Tracheal epithelial cell (primary cell): ENCODE measurements around the gene NDUFAF3. TPM values are rescaled to one million over a fixed set of nuclear protein-coding genes. Genes with fewer than 3 reads are reported as not detected.

Experiments
- total RNA-seq: library from RNA; depleted of rRNA; stranded (reverse); fragments of >200 nt; gene quantifications from 2 replicates; pipeline ENCODE4 v1.2.1, GENCODE V29; 2014

NDUFAF3 gene, protein sequence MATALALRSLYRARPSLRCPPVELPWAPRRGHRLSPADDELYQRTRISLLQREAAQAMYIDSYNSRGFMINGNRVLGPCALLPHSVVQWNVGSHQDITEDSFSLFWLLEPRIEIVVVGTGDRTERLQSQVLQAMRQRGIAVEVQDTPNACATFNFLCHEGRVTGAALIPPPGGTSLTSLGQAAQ
- total RNA-seq, result 49.4 and 59.8 TPM in 2 replicates

DNA sequence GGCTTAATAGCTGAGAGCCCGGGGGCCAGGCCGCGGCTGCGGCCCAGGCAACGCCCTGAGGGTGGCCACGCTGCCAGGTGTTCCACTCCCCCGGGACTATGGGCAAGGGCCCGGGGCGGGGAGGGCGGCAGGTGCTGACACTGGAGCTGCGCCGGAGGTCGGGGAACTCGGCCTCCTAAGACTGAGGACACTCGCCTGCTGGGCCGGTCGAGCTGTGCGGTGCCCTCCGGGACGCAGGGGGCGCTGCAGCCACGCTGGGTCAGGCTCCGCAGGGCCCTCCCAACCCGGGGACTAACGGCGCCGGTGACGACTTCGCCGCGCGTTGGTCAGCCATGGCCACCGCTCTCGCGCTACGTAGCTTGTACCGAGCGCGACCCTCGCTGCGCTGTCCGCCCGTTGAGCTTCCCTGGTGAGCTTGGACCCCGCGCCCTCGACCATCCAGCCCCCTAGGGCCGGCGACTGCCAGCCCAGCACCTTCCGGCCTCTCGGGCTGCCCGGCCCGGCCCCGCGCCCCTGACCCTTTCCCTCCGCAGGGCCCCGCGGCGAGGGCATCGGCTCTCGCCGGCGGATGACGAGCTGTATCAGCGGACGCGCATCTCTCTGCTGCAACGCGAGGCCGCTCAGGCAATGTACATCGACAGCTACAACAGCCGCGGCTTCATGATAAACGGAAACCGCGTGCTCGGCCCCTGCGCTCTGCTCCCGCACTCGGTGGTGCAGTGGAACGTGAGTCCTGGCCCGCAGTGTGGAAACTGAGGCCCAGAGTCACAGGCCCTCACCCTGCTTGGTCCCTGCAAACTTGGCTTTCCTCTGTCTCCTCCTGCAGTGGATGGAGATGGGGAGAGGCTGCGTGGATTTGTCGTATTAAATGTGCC, at the start of gene NDUFAF3:
Gene NDUFAF3 (plus strand): TSS at position 309 of the 875 bp plus-strand sequence. CDS start 24 bp downstream, at position 333.

DNA sequence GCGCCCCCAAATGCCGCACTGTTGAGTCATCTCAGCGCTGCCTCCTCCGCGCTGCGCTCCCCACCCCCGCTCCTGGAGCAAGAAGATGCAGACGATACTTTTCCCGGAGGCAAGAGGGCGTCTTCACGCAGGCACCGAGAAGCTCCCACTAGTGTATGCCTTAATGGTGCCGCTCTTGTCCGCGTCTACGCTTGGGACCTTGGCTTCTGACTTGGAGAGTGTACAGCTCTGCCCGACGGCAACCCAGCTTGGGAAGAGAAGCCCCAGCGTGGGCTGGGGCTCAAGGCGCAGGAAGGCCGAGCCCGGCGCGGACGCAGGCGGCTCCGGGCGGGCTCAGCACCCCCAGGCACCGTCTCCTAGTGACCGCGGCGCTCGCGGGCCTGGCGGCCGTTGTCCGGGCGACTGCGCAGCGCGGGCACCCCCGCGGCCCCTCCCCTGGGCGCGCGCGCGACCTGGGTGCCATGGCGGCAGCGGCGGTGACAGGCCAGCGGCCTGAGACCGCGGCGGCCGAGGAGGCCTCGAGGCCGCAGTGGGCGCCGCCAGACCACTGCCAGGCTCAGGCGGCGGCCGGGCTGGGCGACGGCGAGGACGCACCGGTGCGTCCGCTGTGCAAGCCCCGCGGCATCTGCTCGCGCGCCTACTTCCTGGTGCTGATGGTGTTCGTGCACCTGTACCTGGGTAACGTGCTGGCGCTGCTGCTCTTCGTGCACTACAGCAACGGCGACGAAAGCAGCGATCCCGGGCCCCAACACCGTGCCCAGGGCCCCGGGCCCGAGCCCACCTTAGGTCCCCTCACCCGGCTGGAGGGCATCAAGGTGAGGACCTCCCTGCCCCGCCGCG, 31.9 kb upstream of the NDUFAF3 start, which contains the start of gene P4HTM:
Gene P4HTM (plus strand): TSS at position 446 of the 840 bp plus-strand sequence. CDS start 16 bp downstream, at position 462.

DNA sequence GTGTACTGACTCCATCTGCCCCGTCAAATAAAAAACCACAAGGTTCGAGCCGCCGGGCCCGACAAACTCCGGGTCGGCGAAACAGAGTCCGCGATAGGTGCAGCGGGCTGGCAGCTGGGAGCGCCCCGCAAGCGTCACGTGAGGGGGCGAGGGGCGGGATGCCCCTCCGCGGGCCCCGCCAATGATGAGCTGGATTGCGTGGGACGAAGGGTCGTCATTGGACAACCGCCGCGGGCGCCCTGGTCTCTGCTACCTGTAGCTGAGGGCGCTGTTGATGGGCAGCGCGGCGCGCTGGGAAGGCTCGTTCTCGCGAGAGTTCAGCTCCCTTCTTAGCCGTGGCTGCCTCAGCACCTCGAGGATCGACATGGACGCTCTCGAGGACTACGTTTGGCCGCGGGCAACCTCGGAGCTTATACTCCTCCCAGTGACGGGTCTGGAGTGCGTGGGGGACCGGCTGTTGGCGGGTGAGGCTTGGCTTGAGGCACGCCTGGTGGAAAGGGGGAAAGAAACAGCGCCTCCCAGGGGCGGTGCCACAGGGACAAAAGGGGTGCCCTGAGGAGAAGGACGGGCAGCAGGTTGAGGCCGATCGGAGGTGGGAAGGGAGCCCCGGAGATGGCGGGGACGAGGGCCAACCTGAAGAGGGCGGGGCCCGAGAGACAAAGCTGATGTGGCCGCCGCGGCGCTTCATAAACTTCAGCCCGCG, 14.7 kb upstream of the NDUFAF3 start, which contains the start of gene WDR6:
Gene WDR6 (plus strand): TSS at position 324 of the 703 bp plus-strand sequence. CDS start 41 bp downstream, at position 365.

DNA sequence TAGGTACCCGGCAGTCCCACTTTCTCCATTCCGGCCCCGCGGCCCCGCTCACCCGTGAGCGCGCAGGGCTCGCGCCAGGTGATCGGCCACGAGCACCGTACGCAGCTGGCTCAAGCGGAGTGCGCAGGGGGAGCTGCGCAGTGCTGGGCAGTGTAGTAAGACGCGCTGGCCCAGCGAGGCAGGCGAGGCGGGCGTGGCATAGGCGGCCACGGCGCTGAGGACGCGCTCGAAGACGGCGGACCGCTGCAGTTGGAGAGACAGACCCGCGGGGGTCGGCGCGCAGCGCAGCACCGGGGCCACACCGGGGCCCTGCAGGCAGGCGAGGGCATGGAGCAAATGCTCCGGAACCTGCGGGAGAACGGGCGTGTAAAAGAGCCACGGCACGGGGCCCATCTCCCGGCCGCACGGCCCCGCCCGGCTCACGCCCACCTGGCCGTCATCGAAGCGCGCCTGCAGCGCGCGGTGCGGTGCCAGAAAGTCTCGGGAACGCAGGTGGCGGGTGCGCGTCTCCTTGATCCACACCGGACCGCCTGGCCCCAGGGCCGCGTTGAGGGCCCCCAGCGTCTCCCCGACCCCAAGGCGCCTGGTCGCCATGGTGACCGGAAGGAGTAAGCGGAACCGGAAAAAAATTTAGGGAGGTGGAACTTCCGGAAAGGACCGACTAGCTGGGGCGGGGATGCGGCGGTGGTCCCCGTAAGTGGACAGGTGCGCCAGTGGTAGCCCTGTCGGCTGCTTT, 3.8 kb upstream of the NDUFAF3 start, which contains the start of gene DALRD3:
Gene DALRD3 (minus strand): TSS at position 610 of the 736 bp plus-strand sequence. CDS start 16 bp downstream, at position 594.

DNA sequence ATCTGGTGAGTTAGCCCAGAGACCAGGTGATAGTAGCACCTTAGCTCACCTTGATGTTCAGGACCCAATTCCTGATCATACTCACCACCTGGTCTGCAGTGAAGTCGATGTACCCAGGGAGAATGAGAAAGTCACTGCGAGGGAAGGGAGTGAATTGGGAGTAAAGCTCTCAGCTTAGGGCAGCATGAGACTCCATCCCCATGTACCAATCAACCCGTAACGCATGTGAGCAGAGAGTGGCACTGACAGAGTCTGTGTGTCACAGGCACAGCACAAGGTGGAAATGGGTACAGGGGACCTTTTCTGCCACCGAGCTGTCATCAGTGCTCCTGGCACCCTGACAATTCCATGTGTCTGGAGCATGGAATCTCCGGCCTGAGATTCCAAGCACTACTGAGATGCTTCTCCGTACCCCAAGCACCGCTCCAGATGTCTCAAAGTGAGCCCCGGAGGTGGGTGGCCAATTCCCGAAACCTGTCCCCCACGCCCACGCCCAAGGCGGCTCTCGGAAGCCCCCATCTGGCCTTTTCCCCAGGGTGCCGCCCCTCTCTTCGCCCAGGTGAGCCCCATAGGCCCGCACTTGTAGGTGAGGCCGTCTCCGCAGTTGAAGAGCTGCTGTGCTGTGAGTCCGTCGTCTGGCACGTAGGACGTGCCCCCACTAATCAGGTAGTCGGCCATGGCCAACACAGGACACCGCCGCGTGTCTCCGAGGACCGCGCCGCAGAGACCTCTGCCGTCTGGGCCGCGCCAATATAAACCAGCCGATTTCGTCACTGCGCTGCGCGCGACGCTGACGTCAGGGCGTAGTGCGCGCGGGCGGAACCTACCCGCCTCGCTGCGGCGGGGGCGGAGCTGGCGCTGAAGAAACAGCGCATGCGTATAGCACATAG, 7.0 kb downstream of the NDUFAF3 start, which contains the start of gene IMPDH2:
Gene IMPDH2 (minus strand): TSS at position 726 of the 890 bp plus-strand sequence. CDS start 48 bp downstream, at position 678.

Other genes starting within 250 kb of the NDUFAF3 start
- gene PRKAR2A, start 174.2 kb upstream of the NDUFAF3 start, total RNA-seq, result 24.6 and 35.8 TPM in 2 replicates
- gene SLC25A20, start 123.2 kb upstream of the NDUFAF3 start, total RNA-seq, result 5.5 and 8.9 TPM in 2 replicates
- 85.5 and 87.5 TPM in 2 replicates for gene ARIH2, start 103.3 kb upstream of the NDUFAF3 start, total RNA-seq
- 15.4 and 20.7 TPM in 2 replicates for gene P4HTM, start 31.9 kb upstream of the NDUFAF3 start, total RNA-seq
- gene WDR6, start 14.7 kb upstream of the NDUFAF3 start, total RNA-seq, result 46.3 and 54.7 TPM in 2 replicates
- gene DALRD3, start 3.5 kb upstream of the NDUFAF3 start, total RNA-seq, result 52.9 and 62.2 TPM in 2 replicates
- 361 and 466 TPM in 2 replicates for gene IMPDH2, start 7.3 kb downstream of the NDUFAF3 start, total RNA-seq
- 55.6 and 88.7 TPM in 2 replicates for gene QRICH1, start 72.0 kb downstream of the NDUFAF3 start, total RNA-seq
- 304 and 395 TPM in 2 replicates for gene QARS1, start 82.6 kb downstream of the NDUFAF3 start, total RNA-seq
- 39.5 and 48.4 TPM in 2 replicates for gene USP19, start 98.7 kb downstream of the NDUFAF3 start, total RNA-seq
- 288 and 328 TPM in 2 replicates for gene LAMB2, start 110.9 kb downstream of the NDUFAF3 start, total RNA-seq
- 15.1 and 20.2 TPM in 2 replicates for gene CCDC71, start 144.2 kb downstream of the NDUFAF3 start, total RNA-seq
- gene KLHDC8B, start 149.5 kb downstream of the NDUFAF3 start, total RNA-seq, result 53.7 and 55.9 TPM in 2 replicates